ENCODE measurements around the gene SRSF5. TPM values are rescaled to one million over a fixed set of nuclear protein-coding genes. Genes with fewer than 3 reads are reported as not detected.
A peak's percentile ranks its signal among the peaks of the same experiment; 100 is the strongest.

SRSF5 gene
- total and polyA plus RNA-seq, 12 donors: 135 to 310 (median 173) TPM

GRCh38 chr14:69792887-69793421 is 26.0 kb downstream of the SRSF5 start:
- ATAC-seq (no peak), DNase-seq (no peak)
- Histone ChIP-seq H3K4me1 (peaks cover 0 to 5% (median 0%) of the 10 kb centered on the region in 9 donors), H3K27ac (no peak overlapping the region), H3K36me3 (no peaks in the 10 kb centered on the region), H3K4me3 (no peak overlapping the region), H3K9me3 (no peaks in the 10 kb centered on the region), H3K27me3 (no peaks in the 10 kb centered on the region)
- TF ChIP-seq CTCF (IDR thresholded peaks at IDR 0.05): no peak
- intact Hi-C loops (cut with DNase I): no loop called here
- 94% methylated on average over 7 of the region's 7 CpGs for WGBS, 2 donors

- intact Hi-C loops (cut with DNase I): no loop called here
- Histone ChIP-seq H3K4me1 (peaks cover 0 to 5% (median 0%) of the 10 kb centered on the region in 9 donors), H3K36me3 (no peaks in the 10 kb centered on the region), H3K4me3 (no peak overlapping the region), H3K9me3 (no peaks in the 10 kb centered on the region), H3K27me3 (no peaks in the 10 kb centered on the region), H3K27ac (no peak overlapping the region)
- TF ChIP-seq CTCF (IDR thresholded peaks at IDR 0.05): no peak
- no peak for ATAC-seq
- WGBS, 2 donors: 93 to 96% methylated on average over 3 of the region's 3 CpGs
- no peak for DNase-seq
These were observed 27.8 kb downstream of the SRSF5 start for GRCh38 chr14:69794791-69795190.

- DNase-seq (no peak), ATAC-seq (no peak)
- Histone ChIP-seq H3K4me1 (peaks cover 0 to 5% (median 0%) of the 10 kb centered on the region in 9 donors), H3K9me3 (no peaks in the 10 kb centered on the region), H3K27ac (no peak overlapping the region), H3K36me3 (no peaks in the 10 kb centered on the region), H3K4me3 (no peak overlapping the region), H3K27me3 (peaks cover 0 to under 1% (median 0%) of the 10 kb centered on the region in 7 donors)
- TF ChIP-seq CTCF (IDR thresholded peaks at IDR 0.05): no peak
- intact Hi-C loops (cut with DNase I): no loop called here
- 92 to 93% methylated on average over 4 of the region's 4 CpGs for WGBS, 2 donors
These were observed 28.7 kb downstream of the SRSF5 start for GRCh38 chr14:69795691-69796090.

GRCh38 chr14:69796797-69797500 is 30.0 kb downstream of the SRSF5 start, which contains the start of gene SLC10A1:
TSS of gene SLC10A1 (minus strand) at chr14:69797241. CDS start at chr14:69797155, 86 bp downstream.
- TF ChIP-seq CTCF (IDR thresholded peaks at IDR 0.05): no peak
- H3K4me1 ChIP-seq: peaks cover 0 to 5% (median 0%) of the 10 kb centered on the region in 9 donors
- H3K27me3 ChIP-seq: peaks cover 0 to 5% (median 0%) of the 10 kb centered on the region in 7 donors
- H3K36me3 ChIP-seq: no peaks in the 10 kb centered on the region
- intact Hi-C loops (cut with DNase I): no loop called here
- H3K27ac ChIP-seq: no peak within 1 kb of the TSS
- H3K4me3 ChIP-seq: no peak within 1 kb of the TSS
- WGBS, 2 donors: 81 to 86% methylated on average over 11 of the region's 11 CpGs
- ATAC-seq (peak in 4 of 8 donors; percentile 21 to 50 (median 42)), DNase-seq (no peak)
- no peaks in the 10 kb centered on the region for H3K9me3 ChIP-seq
